OCI-LY3 (cell line): ENCODE measurements around the gene BIK.

ENCODE experiments used
- CTCF ChIP-seq: fragments of 200-600, 300-600 bp; sonication (generic); IDR thresholded peaks from 2 replicates; pipeline ENCODE4 v1.5.1; 2014; ENCODE audit warnings: antibody characterized with exemption, low read length, low read depth
- EZH2phosphoT487 ChIP-seq: fragments of 200-600 bp; shearing (Covaris generic); IDR thresholded peaks from 2 replicates; pipeline ENCODE4 v1.6.1; 2018; ENCODE audit warnings: antibody characterized with exemption, mixed run types, low read depth

- TF ChIP-seq CTCF (no peak), EZH2phosphoT487 (no peak)
Observed at GRCh38 chr22:43098356-43098755, 12.2 kb upstream of the BIK start.
